ENCODE data around the gene MPC2. TPM values are rescaled to one million over a fixed set of nuclear protein-coding genes. Genes with fewer than 3 reads are reported as not detected.

Gene MPC2
- total and polyA plus RNA-seq, 12 donors = 131 to 268 (median 222) TPM

GRCh38 chr1:167943541-167943940 is 6.7 kb upstream of the MPC2 start:
- Histone ChIP-seq H3K27ac (no peak overlapping the region), H3K36me3 (peaks cover 0 to 7% (median 0%) of the 10 kb centered on the region in 9 donors), H3K4me1 (peaks cover 0 to 29% (median 26%) of the 10 kb centered on the region in 9 donors), H3K27me3 (no peaks in the 10 kb centered on the region), H3K9me3 (peaks cover 0 to 4% (median 0%) of the 10 kb centered on the region in 11 donors), H3K4me3 (no peak overlapping the region)
- DNase-seq (no peak), ATAC-seq (no peak)
- intact Hi-C loops (cut with DNase I) = no loop called here
- TF ChIP-seq, protein P1, sequence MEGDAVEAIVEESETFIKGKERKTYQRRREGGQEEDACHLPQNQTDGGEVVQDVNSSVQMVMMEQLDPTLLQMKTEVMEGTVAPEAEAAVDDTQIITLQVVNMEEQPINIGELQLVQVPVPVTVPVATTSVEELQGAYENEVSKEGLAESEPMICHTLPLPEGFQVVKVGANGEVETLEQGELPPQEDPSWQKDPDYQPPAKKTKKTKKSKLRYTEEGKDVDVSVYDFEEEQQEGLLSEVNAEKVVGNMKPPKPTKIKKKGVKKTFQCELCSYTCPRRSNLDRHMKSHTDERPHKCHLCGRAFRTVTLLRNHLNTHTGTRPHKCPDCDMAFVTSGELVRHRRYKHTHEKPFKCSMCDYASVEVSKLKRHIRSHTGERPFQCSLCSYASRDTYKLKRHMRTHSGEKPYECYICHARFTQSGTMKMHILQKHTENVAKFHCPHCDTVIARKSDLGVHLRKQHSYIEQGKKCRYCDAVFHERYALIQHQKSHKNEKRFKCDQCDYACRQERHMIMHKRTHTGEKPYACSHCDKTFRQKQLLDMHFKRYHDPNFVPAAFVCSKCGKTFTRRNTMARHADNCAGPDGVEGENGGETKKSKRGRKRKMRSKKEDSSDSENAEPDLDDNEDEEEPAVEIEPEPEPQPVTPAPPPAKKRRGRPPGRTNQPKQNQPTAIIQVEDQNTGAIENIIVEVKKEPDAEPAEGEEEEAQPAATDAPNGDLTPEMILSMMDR (IDR thresholded peaks at IDR 0.05) = no peak
- WGBS, 2 donors = 87 to 90% methylated on average over 9 of the region's 9 CpGs

DNA sequence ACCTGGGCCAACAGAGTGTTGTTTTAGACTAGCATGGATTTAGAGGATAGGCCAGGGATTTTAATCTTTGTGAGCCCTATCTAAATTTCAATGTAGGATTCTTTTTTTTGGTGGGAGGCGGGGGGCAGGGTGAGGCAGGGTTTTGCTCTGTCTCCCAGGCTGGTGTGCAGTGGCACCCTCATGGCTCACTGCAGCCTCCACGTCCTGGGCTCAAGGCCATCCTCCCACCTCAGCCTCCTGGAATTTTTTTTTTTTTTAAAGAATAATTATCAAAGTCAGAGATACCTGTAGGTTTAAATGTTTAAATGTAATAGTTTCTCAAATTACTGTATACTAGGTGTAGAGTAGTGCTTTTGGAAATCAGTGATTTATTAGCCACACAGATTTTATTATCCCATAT is 3.4 kb upstream of the MPC2 start:
- H3K27ac ChIP-seq = no peak overlapping the region
- intact Hi-C loops (cut with DNase I) = no loop called here

GRCh38 chr1:167938080-167938636 is 1.3 kb upstream of the MPC2 start:
- Histone ChIP-seq H3K27me3 (no peaks in the 10 kb centered on the region), H3K9me3 (no peaks in the 10 kb centered on the region), H3K4me3 (peak overlapping the region; percentile 57 to 99 (median 88)), H3K36me3 (no peaks in the 10 kb centered on the region), H3K27ac (peak overlapping the region in 9 of 10 donors; percentile 91 to 99 (median 97)), H3K4me1 (peaks cover 0 to 46% (median 32%) of the 10 kb centered on the region in 9 donors)
- DNase-seq (no peak), ATAC-seq (no peak)
- WGBS, 2 donors = 43 to 51% methylated on average over 5 of the region's 5 CpGs
- intact Hi-C loops (cut with DNase I) = loop anchor here in 7 of 10 donors (5.0 to 10.0 kb wide), 8 partner anchors 34 to 223 kb away; partner anchors contain the start of gene MPZL1 (in 2 of the 7)
- TF ChIP-seq, protein P1 (IDR thresholded peaks at IDR 0.05) = no peak

More for the DNA sequence above, 3.4 kb upstream of the MPC2 start:
- DNase-seq (no peak), ATAC-seq (no peak)
- WGBS, 2 donors = 92 to 100% methylated on average over 2 of the region's 2 CpGs
- H3K4me3 ChIP-seq = no peak overlapping the region
- peaks cover 0 to 7% (median 0%) of the 10 kb centered on the region in 9 donors for H3K36me3 ChIP-seq
- no peaks in the 10 kb centered on the region for H3K27me3 ChIP-seq
- TF ChIP-seq, protein P1 (IDR thresholded peaks at IDR 0.05) = no peak
- peaks cover 0 to 4% (median 0%) of the 10 kb centered on the region in 11 donors for H3K9me3 ChIP-seq
- peaks cover 0 to 29% (median 18%) of the 10 kb centered on the region in 9 donors for H3K4me1 ChIP-seq

DNA sequence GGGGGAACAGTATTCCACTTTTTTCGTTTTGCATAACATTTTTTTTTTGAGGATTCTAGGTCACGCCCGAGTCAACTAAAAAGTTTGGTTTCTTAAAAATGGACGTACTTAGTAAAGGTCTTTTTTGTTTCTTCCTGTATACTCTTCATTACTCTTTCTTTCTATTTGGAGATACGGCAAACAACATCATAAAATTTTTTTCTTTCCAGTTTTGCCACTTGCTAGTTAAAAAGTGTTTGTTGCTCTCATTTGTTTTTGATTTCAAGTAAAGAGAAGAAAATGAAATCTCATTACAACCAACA is 788 bp upstream of the MPC2 start:
- peaks cover 0 to 51% (median 37%) of the 10 kb centered on the region in 9 donors for H3K4me1 ChIP-seq
- 0 to 1% methylated on average over 5 of the region's 5 CpGs for WGBS, 2 donors
- ATAC-seq = no peak

More for the DNA sequence above, 788 bp upstream of the MPC2 start:
- no peak for DNase-seq
- Histone ChIP-seq H3K9me3 (no peaks in the 10 kb centered on the region), H3K36me3 (no peaks in the 10 kb centered on the region), H3K4me3 (peak overlapping the region; percentile 57 to 99 (median 88)), H3K27me3 (no peaks in the 10 kb centered on the region), H3K27ac (peak overlapping the region; percentile 91 to 99 (median 97))
- TF ChIP-seq, protein P1 (IDR thresholded peaks at IDR 0.05) = no peak
- intact Hi-C loops (cut with DNase I) = loop anchor here in 7 of 10 donors (2.0 to 10.0 kb wide), 9 partner anchors 35 to 223 kb away; partner anchors contain the start of gene MPZL1 (in 3 of the 7)
